ENCODE measurements around the gene NDUFS3.

DNA sequence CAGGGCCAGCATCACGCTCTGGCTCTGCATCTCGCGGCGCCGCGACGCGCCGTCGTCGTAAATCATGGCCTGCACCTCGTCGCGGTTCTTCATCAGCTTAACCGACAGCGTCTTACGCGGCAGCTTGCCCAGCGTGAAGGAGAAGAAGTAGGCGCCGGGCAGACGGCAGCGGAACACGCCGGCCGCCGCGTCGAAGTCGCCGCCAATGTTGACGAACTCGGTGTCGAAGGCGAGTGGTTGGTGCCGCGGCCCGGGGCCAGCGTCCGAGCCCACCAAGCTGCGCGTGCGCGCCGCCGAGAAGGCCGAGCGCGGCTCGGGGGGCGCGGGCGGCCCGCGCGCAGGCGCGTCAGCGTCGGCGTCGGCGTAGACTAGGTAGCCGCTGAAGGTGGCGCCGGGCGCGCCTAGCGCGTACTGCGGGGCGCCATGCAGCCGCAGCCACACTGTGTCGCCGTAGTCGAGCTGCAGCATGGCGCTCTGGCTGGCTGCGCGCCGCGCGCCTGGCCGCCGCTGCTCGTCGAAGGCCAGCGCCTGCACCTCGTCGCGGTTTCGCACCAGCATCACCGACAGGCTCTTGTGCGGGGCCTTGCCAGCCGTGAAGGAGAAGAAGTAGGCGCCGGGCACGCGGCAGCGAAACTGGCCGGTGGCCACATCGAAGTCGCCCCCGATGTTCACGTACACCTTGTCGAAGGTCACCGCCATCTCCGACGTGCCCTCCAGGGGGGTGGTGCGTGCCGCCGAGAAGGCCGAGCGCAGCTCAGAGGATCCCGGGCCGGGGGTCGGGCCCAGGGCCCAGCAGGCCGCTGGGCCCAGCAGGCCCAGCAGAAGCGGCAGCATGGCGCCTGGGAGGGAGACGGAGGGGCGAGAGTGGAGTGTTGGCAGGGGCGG lies 11.3 kb downstream of the NDUFS3 start:
- TF ChIP-seq, protein P1, sequence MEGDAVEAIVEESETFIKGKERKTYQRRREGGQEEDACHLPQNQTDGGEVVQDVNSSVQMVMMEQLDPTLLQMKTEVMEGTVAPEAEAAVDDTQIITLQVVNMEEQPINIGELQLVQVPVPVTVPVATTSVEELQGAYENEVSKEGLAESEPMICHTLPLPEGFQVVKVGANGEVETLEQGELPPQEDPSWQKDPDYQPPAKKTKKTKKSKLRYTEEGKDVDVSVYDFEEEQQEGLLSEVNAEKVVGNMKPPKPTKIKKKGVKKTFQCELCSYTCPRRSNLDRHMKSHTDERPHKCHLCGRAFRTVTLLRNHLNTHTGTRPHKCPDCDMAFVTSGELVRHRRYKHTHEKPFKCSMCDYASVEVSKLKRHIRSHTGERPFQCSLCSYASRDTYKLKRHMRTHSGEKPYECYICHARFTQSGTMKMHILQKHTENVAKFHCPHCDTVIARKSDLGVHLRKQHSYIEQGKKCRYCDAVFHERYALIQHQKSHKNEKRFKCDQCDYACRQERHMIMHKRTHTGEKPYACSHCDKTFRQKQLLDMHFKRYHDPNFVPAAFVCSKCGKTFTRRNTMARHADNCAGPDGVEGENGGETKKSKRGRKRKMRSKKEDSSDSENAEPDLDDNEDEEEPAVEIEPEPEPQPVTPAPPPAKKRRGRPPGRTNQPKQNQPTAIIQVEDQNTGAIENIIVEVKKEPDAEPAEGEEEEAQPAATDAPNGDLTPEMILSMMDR (tag by site-specific recombination; IDR thresholded peaks at IDR 0.05): no peak
- TF ChIP-seq, protein P2, sequence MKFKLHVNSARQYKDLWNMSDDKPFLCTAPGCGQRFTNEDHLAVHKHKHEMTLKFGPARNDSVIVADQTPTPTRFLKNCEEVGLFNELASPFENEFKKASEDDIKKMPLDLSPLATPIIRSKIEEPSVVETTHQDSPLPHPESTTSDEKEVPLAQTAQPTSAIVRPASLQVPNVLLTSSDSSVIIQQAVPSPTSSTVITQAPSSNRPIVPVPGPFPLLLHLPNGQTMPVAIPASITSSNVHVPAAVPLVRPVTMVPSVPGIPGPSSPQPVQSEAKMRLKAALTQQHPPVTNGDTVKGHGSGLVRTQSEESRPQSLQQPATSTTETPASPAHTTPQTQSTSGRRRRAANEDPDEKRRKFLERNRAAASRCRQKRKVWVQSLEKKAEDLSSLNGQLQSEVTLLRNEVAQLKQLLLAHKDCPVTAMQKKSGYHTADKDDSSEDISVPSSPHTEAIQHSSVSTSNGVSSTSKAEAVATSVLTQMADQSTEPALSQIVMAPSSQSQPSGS (tag by site-specific recombination; IDR thresholded peaks at IDR 0.05; ENCODE audit: low read depth): no peak
- TF ChIP-seq KLF9 (tag by site-specific recombination; IDR thresholded peaks at IDR 0.05; ENCODE audit: low read depth): no peak

Measured in HEK293 (cell line).